Measurements from ENCODE around the gene HOXA3. TPM values are rescaled to one million over a fixed set of nuclear protein-coding genes. Genes with fewer than 3 reads are reported as not detected.

The HOXA3 gene
- total RNA-seq, 1 experiment from 2014 or later = 9.2 TPM

DNA sequence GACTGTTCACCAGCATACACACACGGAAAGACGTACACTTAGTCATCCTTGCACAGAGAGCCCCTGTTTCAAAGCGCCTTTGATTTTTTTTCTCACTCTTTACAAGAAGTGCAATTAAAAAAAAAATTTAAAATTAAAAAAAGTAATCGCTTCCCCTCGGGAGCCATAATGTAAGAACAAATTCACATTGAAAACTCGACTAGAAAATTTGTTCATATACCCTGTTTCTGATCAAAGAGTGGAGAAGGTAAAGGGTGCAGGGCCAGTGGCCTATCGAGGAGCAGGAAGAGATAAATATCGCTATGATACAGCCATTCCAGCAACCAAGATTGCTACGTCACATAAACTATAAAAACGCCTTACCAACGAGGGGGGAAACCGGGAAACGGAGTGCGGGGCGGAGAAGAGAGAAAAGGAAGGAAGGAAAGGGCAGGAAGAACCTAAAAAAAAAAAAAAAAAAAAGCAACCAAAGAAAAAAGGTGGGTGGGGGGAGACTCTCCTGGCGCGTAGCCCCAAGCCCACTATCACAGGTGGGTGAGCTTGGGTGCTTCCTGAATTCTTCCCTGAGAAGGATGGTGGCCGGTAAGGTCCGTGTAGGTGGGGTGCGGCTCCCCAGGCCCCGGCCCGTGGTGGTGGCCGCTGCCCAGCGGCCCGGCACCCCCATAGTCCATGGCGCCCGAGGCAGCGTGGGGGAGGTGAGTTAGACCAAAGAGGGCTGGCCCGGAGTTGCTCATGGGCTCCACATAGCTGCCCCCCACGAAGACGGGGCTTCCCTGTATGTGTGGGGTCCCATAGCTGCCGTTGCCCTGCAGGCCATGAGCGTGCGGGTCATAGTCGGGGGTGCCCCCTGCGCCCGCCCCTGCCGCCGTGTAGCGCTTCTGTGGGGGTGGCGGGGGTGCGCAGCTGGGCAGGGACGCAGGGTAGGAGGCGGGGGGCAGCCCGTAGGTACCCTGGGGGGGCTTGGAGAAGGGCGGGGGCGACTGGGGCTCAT is 44.7 kb downstream of the HOXA3 start:
- ATAC-seq (no peak), DNase-seq (ENCODE audit: low read depth, low spot score) (no peak)
- intact Hi-C loops (cut with micrococcal nuclease) = no loop called here
- Histone ChIP-seq H4K20me1 (ENCODE audit: insufficient read depth) (no peaks in the 10 kb centered on the region), H3K9me2 (ENCODE audit: insufficient read depth) (no peaks in the 10 kb centered on the region), H3K4me1 (ENCODE audit: control insufficient read depth in 1 of 2, insufficient read depth in 2 of 2, low read length in 2 of 2) (peaks cover 22 to 23% of the 10 kb centered on the region in 2 experiments), H3K4me3 (replicated peaks in 1 of 2; ENCODE audit: low read depth in 1 of 2, low read length in 2 of 2) (no peak overlapping the region), H3K27me3 (ENCODE audit: insufficient read depth, low read length) (no peaks in the 10 kb centered on the region), H3K9ac (ENCODE audit: low read length) (no peak overlapping the region), H3K36me3 (ENCODE audit: control insufficient read depth in 1 of 2, insufficient read depth in 2 of 2, low read length in 2 of 2) (no peaks in the 10 kb centered on the region), H3K27ac (ENCODE audit: low read depth, low read length) (no peak overlapping the region), H3K79me2 (ENCODE audit: insufficient read depth, low read length) (peaks cover 13% of the 10 kb centered on the region), H2AFZ (ENCODE audit: low read depth, low read length, poor library complexity, severe bottlenecking) (no peak overlapping the region), H3K4me2 (ENCODE audit: low read length) (no peak overlapping the region), H3K9me3 (ENCODE audit: control insufficient read depth in 1 of 2, insufficient read depth in 1 of 2, low read depth in 1 of 2, low read length in 2 of 2) (no peaks in the 10 kb centered on the region)
- no peak for TF ChIP-seq ZNF274 (IDR thresholded peaks at IDR 0.05; ENCODE audit: low read depth, low read length)
- no peak for TF ChIP-seq JUND (IDR thresholded peaks at IDR 0.05)
- no peak for TF ChIP-seq YY1 (IDR thresholded peaks at IDR 0.05; ENCODE audit: extremely low read depth, insufficient replicate concordance, low read depth, low read length)
- TF ChIP-seq ZFX (IDR thresholded peaks at IDR 0.05) = no peak
- TF ChIP-seq RAD21 (IDR thresholded peaks at IDR 0.05; ENCODE audit: low read depth) = no peak
- no peak for TF ChIP-seq POLR2A (IDR thresholded peaks at IDR 0.05; ENCODE audit: borderline replicate concordance, extremely low read depth, insufficient read depth, insufficient read length)
- TF ChIP-seq POLR2AphosphoS5 (IDR thresholded peaks at IDR 0.05; ENCODE audit: low read depth, low read length) = no peak
- TF ChIP-seq EZH2phosphoT487 (IDR thresholded peaks at IDR 0.05; ENCODE audit: borderline replicate concordance) = no peak
- TF ChIP-seq EGR1 (IDR thresholded peaks at IDR 0.05; ENCODE audit: low read depth) = no peak
- no peak for TF ChIP-seq CEBPB (IDR thresholded peaks at IDR 0.05; ENCODE audit: low read depth)
- TF ChIP-seq, protein P1, sequence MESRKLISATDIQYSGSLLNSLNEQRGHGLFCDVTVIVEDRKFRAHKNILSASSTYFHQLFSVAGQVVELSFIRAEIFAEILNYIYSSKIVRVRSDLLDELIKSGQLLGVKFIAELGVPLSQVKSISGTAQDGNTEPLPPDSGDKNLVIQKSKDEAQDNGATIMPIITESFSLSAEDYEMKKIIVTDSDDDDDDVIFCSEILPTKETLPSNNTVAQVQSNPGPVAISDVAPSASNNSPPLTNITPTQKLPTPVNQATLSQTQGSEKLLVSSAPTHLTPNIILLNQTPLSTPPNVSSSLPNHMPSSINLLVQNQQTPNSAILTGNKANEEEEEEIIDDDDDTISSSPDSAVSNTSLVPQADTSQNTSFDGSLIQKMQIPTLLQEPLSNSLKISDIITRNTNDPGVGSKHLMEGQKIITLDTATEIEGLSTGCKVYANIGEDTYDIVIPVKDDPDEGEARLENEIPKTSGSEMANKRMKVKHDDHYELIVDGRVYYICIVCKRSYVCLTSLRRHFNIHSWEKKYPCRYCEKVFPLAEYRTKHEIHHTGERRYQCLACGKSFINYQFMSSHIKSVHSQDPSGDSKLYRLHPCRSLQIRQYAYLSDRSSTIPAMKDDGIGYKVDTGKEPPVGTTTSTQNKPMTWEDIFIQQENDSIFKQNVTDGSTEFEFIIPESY (IDR thresholded peaks at IDR 0.05; ENCODE audit: extremely low read depth, insufficient replicate concordance, low read length) = no peak
- no peak for TF ChIP-seq CBX3 (IDR thresholded peaks at IDR 0.05; ENCODE audit: low read depth)
- TF ChIP-seq ELF1 (IDR thresholded peaks at IDR 0.05; ENCODE audit: borderline replicate concordance, low read depth) = no peak
- TF ChIP-seq FOSL1 (IDR thresholded peaks at IDR 0.05; ENCODE audit: low read depth) = no peak
- no peak for TF ChIP-seq SIN3A (IDR thresholded peaks at IDR 0.05; ENCODE audit: low read depth)
- TF ChIP-seq, protein P2, sequence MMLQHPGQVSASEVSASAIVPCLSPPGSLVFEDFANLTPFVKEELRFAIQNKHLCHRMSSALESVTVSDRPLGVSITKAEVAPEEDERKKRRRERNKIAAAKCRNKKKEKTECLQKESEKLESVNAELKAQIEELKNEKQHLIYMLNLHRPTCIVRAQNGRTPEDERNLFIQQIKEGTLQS (IDR thresholded peaks at IDR 0.05) = no peak
- TF ChIP-seq TCF7L2 (IDR thresholded peaks at IDR 0.05; ENCODE audit: borderline replicate concordance, extremely low read depth, insufficient read depth, insufficient read length) = no peak
- TF ChIP-seq, protein P3, sequence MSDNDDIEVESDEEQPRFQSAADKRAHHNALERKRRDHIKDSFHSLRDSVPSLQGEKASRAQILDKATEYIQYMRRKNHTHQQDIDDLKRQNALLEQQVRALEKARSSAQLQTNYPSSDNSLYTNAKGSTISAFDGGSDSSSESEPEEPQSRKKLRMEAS (IDR thresholded peaks at IDR 0.05) = no peak
- TF ChIP-seq, protein P4, sequence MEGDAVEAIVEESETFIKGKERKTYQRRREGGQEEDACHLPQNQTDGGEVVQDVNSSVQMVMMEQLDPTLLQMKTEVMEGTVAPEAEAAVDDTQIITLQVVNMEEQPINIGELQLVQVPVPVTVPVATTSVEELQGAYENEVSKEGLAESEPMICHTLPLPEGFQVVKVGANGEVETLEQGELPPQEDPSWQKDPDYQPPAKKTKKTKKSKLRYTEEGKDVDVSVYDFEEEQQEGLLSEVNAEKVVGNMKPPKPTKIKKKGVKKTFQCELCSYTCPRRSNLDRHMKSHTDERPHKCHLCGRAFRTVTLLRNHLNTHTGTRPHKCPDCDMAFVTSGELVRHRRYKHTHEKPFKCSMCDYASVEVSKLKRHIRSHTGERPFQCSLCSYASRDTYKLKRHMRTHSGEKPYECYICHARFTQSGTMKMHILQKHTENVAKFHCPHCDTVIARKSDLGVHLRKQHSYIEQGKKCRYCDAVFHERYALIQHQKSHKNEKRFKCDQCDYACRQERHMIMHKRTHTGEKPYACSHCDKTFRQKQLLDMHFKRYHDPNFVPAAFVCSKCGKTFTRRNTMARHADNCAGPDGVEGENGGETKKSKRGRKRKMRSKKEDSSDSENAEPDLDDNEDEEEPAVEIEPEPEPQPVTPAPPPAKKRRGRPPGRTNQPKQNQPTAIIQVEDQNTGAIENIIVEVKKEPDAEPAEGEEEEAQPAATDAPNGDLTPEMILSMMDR (IDR thresholded peaks at IDR 0.05 in 2 of 3, conservative IDR thresholded peaks at IDR 0.05 in 1 of 3; ENCODE audit: borderline replicate concordance in 1 of 3, insufficient read depth in 1 of 3, low read depth in 2 of 3, low read length in 2 of 3) = no peak
- no TSS peak for BruUV-seq (replicated peaks)
- ChIA-PET CTCF (no interaction called here), RAD21 (ENCODE audit: low non-redundant PET in 1 of 2, low total read pairs in 2 of 2, uncharacterized antibody in 2 of 2, unreplicated experiment in 2 of 2) (no interaction called here), POLR2A (no interaction called here)

Measured in HCT116 (cell line).